Measurements from ENCODE around the gene IMPA2.

The IMPA2 gene

GRCh38 chr18:11956371-11957308 lies 24.7 kb upstream of the IMPA2 start:
- TF ChIP-seq GATA3 (IDR thresholded peaks at IDR 0.05; ENCODE audit: low read depth, low read length) (no peak), GATA2 (IDR thresholded peaks at IDR 0.05; ENCODE audit: low read depth, low read length) (no peak)

DNA sequence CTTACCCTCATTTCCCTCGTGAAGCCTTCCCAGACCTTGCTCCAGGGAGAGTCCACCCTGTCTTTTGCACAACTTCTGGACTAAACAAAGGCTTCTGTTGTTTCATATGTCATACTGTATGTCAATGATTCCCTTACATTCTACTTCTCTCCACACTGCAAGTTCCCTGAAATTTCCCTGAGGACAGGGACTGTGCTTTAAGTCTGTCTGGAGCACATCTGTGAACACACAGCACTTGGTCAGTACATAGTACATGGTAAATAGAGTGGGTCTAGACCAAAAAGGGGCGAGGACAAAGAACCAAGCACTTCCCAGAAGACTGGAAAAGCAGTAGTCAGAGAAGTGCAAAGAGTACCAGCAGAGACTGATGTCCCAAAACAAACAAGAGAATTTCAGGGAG lies 23.7 kb upstream of the IMPA2 start:
- TF ChIP-seq GATA2 (IDR thresholded peaks at IDR 0.05; ENCODE audit: low read depth, low read length): no peak
- TF ChIP-seq GATA3 (IDR thresholded peaks at IDR 0.05; ENCODE audit: low read depth, low read length): no peak

- TF ChIP-seq GATA3 (IDR thresholded peaks at IDR 0.05; ENCODE audit: low read depth, low read length) (no peak), GATA2 (IDR thresholded peaks at IDR 0.05; ENCODE audit: low read depth, low read length) (no peak)
Observed at GRCh38 chr18:11960743-11961380, 20.4 kb upstream of the IMPA2 start.

GRCh38 chr18:11962597-11962996 lies 18.7 kb upstream of the IMPA2 start:
- no peak for TF ChIP-seq GATA2 (IDR thresholded peaks at IDR 0.05; ENCODE audit: low read depth, low read length)
- no peak for TF ChIP-seq GATA3 (IDR thresholded peaks at IDR 0.05; ENCODE audit: low read depth, low read length)

DNA sequence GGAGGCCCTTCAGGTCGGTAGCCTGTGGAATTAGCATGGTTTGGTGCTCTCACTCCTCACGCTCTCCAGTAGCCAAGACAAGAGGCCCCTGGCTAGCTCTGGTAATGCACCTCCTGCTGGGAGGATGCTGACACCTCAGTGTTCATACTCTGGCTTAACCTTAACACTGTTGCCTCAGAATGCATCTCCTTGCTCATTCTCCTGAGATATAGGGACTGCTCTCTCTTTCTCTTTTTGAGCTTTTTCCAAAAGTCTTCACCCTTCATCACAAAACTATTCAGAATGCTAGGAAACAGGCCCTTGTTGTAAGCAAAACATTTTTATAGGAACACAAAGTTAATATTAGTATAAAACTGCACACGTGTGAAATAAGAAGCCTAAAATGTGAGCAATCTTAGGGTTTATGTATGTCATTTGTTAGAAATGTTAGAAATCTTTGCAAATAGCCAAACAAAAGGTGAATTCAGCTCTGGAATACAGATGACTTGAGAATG lies 17.3 kb upstream of the IMPA2 start:
- TF ChIP-seq GATA2 (IDR thresholded peaks at IDR 0.05; ENCODE audit: low read depth, low read length): no peak
- no peak for TF ChIP-seq GATA3 (IDR thresholded peaks at IDR 0.05; ENCODE audit: low read depth, low read length)

DNA sequence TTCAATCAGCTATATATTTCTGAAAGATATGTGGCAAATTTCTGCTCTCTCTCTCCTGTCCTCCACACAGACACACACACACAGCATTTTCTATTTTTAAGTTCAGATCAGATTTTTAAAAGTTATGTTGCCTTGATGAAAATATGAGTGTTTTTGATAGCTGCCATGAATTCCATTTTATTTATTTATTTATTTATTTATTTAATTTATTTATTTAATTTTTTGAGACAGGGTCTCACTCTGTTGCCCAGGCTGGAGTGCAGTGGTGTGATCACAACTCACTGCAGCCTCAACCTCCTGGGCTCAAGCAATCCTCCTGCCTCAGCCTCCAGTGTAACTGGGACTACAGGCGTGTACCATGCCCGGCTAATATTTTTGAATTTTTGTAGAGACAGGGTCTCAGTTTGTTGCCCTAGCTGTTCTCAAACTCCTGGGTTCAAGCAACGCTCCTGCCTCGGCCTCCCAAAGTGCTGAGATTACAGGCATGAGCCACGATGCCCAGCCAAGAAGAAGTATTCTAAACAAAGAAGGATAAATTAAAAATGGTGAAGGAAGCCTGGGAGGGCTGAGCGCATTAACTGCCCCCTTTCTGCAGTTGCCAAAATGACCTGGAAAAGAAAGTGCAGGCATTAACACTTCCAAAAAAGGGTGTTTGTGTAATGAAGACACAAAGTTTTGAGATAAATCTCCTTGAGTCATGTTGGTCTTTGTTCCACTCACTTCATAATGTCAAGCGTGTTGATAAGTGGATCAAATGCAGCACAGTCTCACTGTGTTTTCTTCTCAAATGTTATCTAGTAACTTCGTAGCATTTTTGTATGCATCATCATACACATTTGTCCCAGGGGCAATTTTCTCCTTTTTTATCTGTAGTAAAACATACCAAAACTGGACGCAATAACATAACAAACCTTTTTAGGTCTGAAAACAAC lies 11.1 kb upstream of the IMPA2 start:
- no peak for TF ChIP-seq GATA3 (IDR thresholded peaks at IDR 0.05; ENCODE audit: low read depth, low read length)
- TF ChIP-seq GATA2 (IDR thresholded peaks at IDR 0.05; ENCODE audit: low read depth, low read length): no peak

DNA sequence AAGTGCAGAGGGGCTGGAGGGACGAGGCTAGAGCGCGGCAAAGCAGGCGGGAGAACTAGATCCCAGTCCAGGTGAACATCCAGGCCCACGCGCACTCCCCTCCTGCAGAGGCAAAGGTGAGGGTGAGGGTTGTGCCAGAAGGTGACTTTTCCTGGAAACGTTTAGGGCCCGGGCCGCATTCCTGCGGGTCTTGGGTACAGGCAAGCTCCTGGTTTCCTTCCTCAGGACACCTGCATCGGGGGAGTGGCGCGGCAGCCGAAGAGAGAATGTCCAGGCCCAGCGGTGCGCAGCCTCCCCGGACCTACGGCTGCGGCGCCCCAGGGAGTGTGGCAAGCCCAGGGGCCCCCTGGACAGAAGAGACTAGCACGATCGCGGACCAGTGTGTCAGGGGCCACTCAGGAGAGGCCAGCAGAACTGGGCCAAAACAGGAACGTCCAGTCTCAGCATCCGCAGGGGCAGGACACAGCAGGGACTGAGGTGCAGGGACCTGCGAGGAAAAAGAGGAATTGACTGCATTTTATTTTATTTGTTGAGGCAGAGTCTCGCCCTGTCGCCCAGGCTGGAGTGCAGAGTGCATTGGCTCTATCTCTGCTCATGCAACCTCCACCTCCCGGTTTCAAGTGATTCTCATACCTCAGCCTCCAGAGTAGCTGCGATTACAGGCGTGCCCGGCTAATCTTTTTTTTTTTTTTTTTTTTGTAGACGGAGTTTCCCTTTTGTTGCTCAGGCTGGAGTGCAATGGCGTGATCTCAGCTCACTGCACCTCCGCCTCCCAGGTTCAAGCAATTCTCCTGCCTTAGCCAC lies 8.7 kb upstream of the IMPA2 start:
- TF ChIP-seq GATA2 (IDR thresholded peaks at IDR 0.05; ENCODE audit: low read depth, low read length) (no peak), GATA3 (IDR thresholded peaks at IDR 0.05; ENCODE audit: low read depth, low read length) (no peak)

GRCh38 chr18:11974741-11975325 lies 6.5 kb upstream of the IMPA2 start:
- TF ChIP-seq GATA2 (IDR thresholded peaks at IDR 0.05; ENCODE audit: low read depth, low read length) (no peak), GATA3 (IDR thresholded peaks at IDR 0.05; ENCODE audit: low read depth, low read length) (no peak)

DNA sequence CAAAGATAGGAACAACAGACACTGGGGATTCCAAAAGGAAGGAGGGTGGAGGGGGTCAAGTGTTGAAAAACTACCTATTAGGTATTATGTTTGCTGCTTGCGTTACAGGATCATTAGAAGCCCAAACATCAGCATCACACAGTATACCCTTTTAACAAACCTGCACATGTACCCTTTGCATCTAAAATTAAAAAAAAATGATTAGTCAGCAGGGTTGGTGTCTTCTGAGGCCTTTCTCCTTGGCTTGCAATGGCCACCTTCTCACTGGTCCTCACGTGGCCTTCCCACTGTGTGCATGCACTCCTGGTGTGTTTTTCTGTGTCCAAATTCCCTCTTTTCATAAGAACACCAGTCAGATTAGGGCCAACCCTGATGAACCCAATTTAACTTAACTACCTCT lies 5.6 kb upstream of the IMPA2 start:
- TF ChIP-seq GATA2 (IDR thresholded peaks at IDR 0.05; ENCODE audit: low read depth, low read length) (no peak), GATA3 (IDR thresholded peaks at IDR 0.05; ENCODE audit: low read depth, low read length) (no peak)

- TF ChIP-seq GATA2 (IDR thresholded peaks at IDR 0.05; ENCODE audit: low read depth, low read length): no peak
- TF ChIP-seq GATA3 (IDR thresholded peaks at IDR 0.05; ENCODE audit: low read depth, low read length): no peak
Observed at GRCh38 chr18:11976315-11977152, 4.8 kb upstream of the IMPA2 start.

DNA sequence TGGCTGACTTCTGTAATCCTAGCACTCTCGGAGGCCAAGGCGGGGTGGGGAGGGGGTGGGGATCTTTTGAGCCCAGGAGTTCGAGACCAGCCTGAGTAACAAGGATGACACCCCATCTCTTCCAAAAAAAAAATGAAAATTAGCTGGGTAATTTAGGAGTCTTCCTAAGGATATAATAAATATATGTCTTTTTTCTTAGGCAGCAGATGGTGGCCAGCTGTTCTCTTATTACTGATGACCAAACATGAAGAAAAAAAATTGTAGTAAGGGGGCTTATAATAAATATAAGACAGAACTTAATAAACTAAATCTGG lies 4.2 kb upstream of the IMPA2 start:
- TF ChIP-seq GATA2 (IDR thresholded peaks at IDR 0.05; ENCODE audit: low read depth, low read length): no peak
- TF ChIP-seq GATA3 (IDR thresholded peaks at IDR 0.05; ENCODE audit: low read depth, low read length): no peak

DNA sequence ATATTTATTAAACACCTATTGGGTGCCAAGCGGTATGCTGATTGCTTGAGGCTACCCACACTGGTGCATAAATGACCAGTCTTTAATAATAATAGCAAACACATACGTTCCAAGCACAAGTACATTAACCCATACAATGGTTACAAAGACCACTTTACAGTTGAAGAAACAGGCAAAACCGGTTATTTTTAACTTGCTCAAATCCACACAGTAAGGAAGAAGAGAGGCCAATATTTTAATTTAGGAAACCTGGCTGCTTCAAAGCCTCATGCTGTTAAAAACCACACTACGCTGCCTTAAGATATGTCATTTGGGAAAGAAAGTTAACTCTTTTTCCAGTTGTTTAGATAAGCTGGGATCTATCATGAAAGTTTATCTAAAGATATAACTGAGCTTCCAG lies 2.4 kb upstream of the IMPA2 start:
- no peak for TF ChIP-seq GATA3 (IDR thresholded peaks at IDR 0.05; ENCODE audit: low read depth, low read length)
- no peak for TF ChIP-seq GATA2 (IDR thresholded peaks at IDR 0.05; ENCODE audit: low read depth, low read length)

All from SH-SY5Y (cell line).